HG03571 (cell line): ENCODE measurements around the gene CAMK2N1.
"Not testable (repeated sequence)": the region's sequence is repeated elsewhere in the genome, so short reads cannot be mapped to it uniquely, and the experiment has no call there.

Experiments used
- ATAC-seq: cut with Tn5 transposase; IDR thresholded peaks from one replicate; pipeline ENCODE4 v1.9.1; 2021; ENCODE audit not compliant: unreplicated experiment

The CAMK2N1 gene

GRCh38 chr1:20496725-20497383 lies 10.8 kb upstream of the CAMK2N1 start:
- ATAC-seq = not testable (repeated sequence)

- no peak for ATAC-seq
Measured at GRCh38 chr1:20496241-20496661, 10.2 kb upstream of the CAMK2N1 start.

- ATAC-seq = no peak
Measured at GRCh38 chr1:20495661-20496060, 9.7 kb upstream of the CAMK2N1 start.

GRCh38 chr1:20494609-20495311 lies 8.8 kb upstream of the CAMK2N1 start:
- no peak for ATAC-seq

GRCh38 chr1:20493839-20494608 lies 8.0 kb upstream of the CAMK2N1 start:
- no peak for ATAC-seq

- ATAC-seq = no peak
Measured at GRCh38 chr1:20493309-20493708, 7.3 kb upstream of the CAMK2N1 start.

GRCh38 chr1:20492751-20493150 lies 6.7 kb upstream of the CAMK2N1 start:
- ATAC-seq = no peak

GRCh38 chr1:20491866-20492265 lies 5.9 kb upstream of the CAMK2N1 start:
- ATAC-seq = no peak

GRCh38 chr1:20491178-20491577 lies 5.2 kb upstream of the CAMK2N1 start:
- ATAC-seq = no peak

GRCh38 chr1:20487236-20487590 lies 1.2 kb upstream of the CAMK2N1 start:
- ATAC-seq = no peak

GRCh38 chr1:20486457-20487235 lies 636 bp upstream of the CAMK2N1 start:
- no peak for ATAC-seq

GRCh38 chr1:20484519-20485462 lies 1.2 kb downstream of the CAMK2N1 start:
- ATAC-seq = no peak

- ATAC-seq = no peak
Measured at GRCh38 chr1:20483833-20484518, 2.0 kb downstream of the CAMK2N1 start.

- no peak for ATAC-seq
Measured at GRCh38 chr1:20483098-20483832, 2.7 kb downstream of the CAMK2N1 start.

- ATAC-seq = no peak
Measured at GRCh38 chr1:20481643-20482498, 4.1 kb downstream of the CAMK2N1 start.

- ATAC-seq = no peak
Measured at GRCh38 chr1:20480951-20481617, 4.9 kb downstream of the CAMK2N1 start.

- no peak for ATAC-seq
Measured at GRCh38 chr1:20480243-20480944, 5.6 kb downstream of the CAMK2N1 start.
